GM12878 (cell line): ENCODE results near the gene KCND3. TPM values are rescaled to one million over a fixed set of nuclear protein-coding genes. Genes with fewer than 3 reads are reported as not detected.

ENCODE experiments used
- ATAC-seq: fragments of 200-7000 bp; cut with Tn5 transposase; 3 replicates; pipeline ENCODE4 v1.9.1; 2020; ENCODE audit warnings: mild to moderate bottlenecking, moderate library complexity
- BruUV-seq: library from RNA; stranded (reverse); fragments of 400-500 nt; replicated peaks from 2 replicates; lab custom pipeline; 2021; lab: Mats Ljungman, UMichigan
- CTCF ChIA-PET: fragments of 300-600 bp; sonication (Branson Sonifier 250); formaldehyde crosslinking; extraction: SDS; loops from one replicate; lab custom pipeline; 2021; ENCODE audit warnings: inconsistent platforms; lab: Yijun Ruan, JAX
- POLR2A ChIA-PET: fragments of 350-600 bp; formaldehyde crosslinking; extraction: SDS; loops from one replicate; lab custom pipeline; 2021; ENCODE audit warnings: inconsistent platforms; lab: Charles Lee
- RAD21 ChIA-PET: fragments of 300-600 bp; sonication (Branson Sonifier 250); formaldehyde crosslinking; loops from one replicate; lab custom pipeline; 2023; ENCODE audit warnings: antibody characterized with exemption; ENCODE audit not compliant: unreplicated experiment; lab: Charles Lee
- SMC1A ChIA-PET: fragments of 300-600 bp; sonication (Branson Sonifier 250); formaldehyde crosslinking; loops from one replicate; lab custom pipeline; 2023; ENCODE audit not compliant: unreplicated experiment, uncharacterized antibody; lab: Charles Lee
- DNase-seq: peaks from one replicate; pipeline ENCODE4 v3.0.0-alpha.2; 2011; ENCODE audit warnings: low read depth, low spot score
- FAIRE-seq: peaks from 3 replicates; lab custom pipeline; 2011; peaks lifted over from hg19 to GRCh38; lab: Jason Lieb, UNC
- H2AFZ ChIP-seq: 2 replicates; pipeline ENCODE4 v1.6.0; 2011; ENCODE audit warnings: low read depth, low read length, control low read depth; ENCODE audit not compliant: control insufficient read depth
- H3K27ac ChIP-seq: 2 replicates; pipeline ENCODE4 v1.5.1; 2011; ENCODE audit warnings: control low read depth; ENCODE audit not compliant: control insufficient read depth, insufficient read depth
- H3K27me3 ChIP-seq, 2 experiments: replicated peaks in 1 of 2; 2 replicates each; pipeline versions ENCODE4 v1.6.0 to v1.6.1; 2011; ENCODE audit warnings: low read length in 1 of 2; ENCODE audit not compliant: control insufficient read depth in 2 of 2, insufficient read depth in 2 of 2
- H3K36me3 ChIP-seq, 2 experiments: 2 replicates each; pipeline ENCODE4 v1.5.1; 2011; ENCODE audit warnings: low read length in 1 of 2; ENCODE audit not compliant: control insufficient read depth in 2 of 2, insufficient read depth in 2 of 2
- H3K4me1 ChIP-seq: 2 replicates; pipeline ENCODE4 v1.6.1; 2011; ENCODE audit warnings: mild to moderate bottlenecking, low read length, moderate library complexity, mixed read lengths; ENCODE audit not compliant: control insufficient read depth, insufficient read depth
- H3K4me2 ChIP-seq: 2 replicates; pipeline ENCODE4 v1.6.0; 2011; ENCODE audit warnings: control low read depth; ENCODE audit not compliant: control insufficient read depth, insufficient read depth
- H3K4me3 ChIP-seq: fragments of 200-600 bp; sonication (generic); 2 replicates; pipeline ENCODE4 v1.5.1; 2016
- H3K79me2 ChIP-seq: 2 replicates; pipeline ENCODE4 v1.6.0; 2011; ENCODE audit warnings: low read length; ENCODE audit not compliant: control insufficient read depth, insufficient read depth
- H3K9ac ChIP-seq: 2 replicates; pipeline ENCODE4 v1.8.0; 2011; ENCODE audit warnings: low read length, control low read depth, mixed read lengths; ENCODE audit not compliant: control insufficient read depth, insufficient read depth
- H3K9me3 ChIP-seq: replicated peaks from 3 replicates; pipeline ENCODE4 v1.5.1; 2011; ENCODE audit warnings: mild to moderate bottlenecking, low read length; ENCODE audit not compliant: control insufficient read depth, insufficient read depth
- H4K20me1 ChIP-seq: 2 replicates; pipeline ENCODE4 v1.6.0; 2011; ENCODE audit not compliant: control insufficient read depth, insufficient read depth
- BACH1 ChIP-seq: fragments of 450-650 bp; IDR thresholded peaks from 2 replicates; pipeline ENCODE4 v1.6.1; 2017; ENCODE audit warnings: mild to moderate bottlenecking, borderline replicate concordance
- CHD1 ChIP-seq: IDR thresholded peaks from 2 replicates; pipeline ENCODE4 v1.6.1; 2012; ENCODE audit warnings: low read depth, low read length, improper control_type of control experiment
- FOXK2 ChIP-seq: fragments of 450-650 bp; IDR thresholded peaks from 2 replicates; pipeline ENCODE4 v1.6.1; 2017; ENCODE audit warnings: mild to moderate bottlenecking, moderate library complexity
- NR2C2 ChIP-seq: IDR thresholded peaks from 2 replicates; pipeline ENCODE4 v1.6.1; 2011; ENCODE audit warnings: borderline replicate concordance, low read depth; ENCODE audit not compliant: control insufficient read depth, insufficient read length
- RAD51 ChIP-seq: fragments of 450-650 bp; IDR thresholded peaks from 2 replicates; pipeline ENCODE4 v1.6.1; 2016; ENCODE audit warnings: moderate library complexity, mild to moderate bottlenecking, inconsistent platforms
- STAT3 ChIP-seq: IDR thresholded peaks from 2 replicates; pipeline ENCODE4 v1.6.1; 2011; ENCODE audit warnings: low read depth, low read length, improper control_type of control experiment
- TCF3 ChIP-seq: IDR thresholded peaks from 2 replicates; pipeline ENCODE4 v1.6.1; 2012; ENCODE audit warnings: low read depth, mild to moderate bottlenecking, low read length, borderline replicate concordance; ENCODE audit not compliant: insufficient read depth
- TCF7 ChIP-seq: IDR thresholded peaks from 2 replicates; pipeline ENCODE4 v1.6.1; 2014; ENCODE audit warnings: antibody characterized with exemption, borderline replicate concordance
- ZNF687 ChIP-seq: fragments of 450-650 bp; IDR thresholded peaks from 2 replicates; pipeline ENCODE4 v1.6.1; 2017; ENCODE audit warnings: mild to moderate bottlenecking, moderate library complexity
- WGBS: methylation state at CpG from one replicate; pipeline ENCODE4 v1.1.6; 2016; ENCODE audit warnings: low lambda C conversion rate; ENCODE audit not compliant: insufficient replicate concordance, insufficient coverage; ENCODE audit errors: missing lambda C conversion rate; 5-methylcytosine and 5-hydroxymethylcytosine counted together
- in situ Hi-C: fragments of 300-500 bp; cut with MboI; formaldehyde crosslinking; loops from 9 replicates; pipeline ENCODE4 v1.14.3; 2018; ENCODE audit warnings: mixed read lengths
- intact Hi-C: fragments of 100-400 bp; cut with micrococcal nuclease; formaldehyde crosslinking; loops from one replicate; pipeline ENCODE4 v1.14.2; 2022; ENCODE audit not compliant: unreplicated experiment
- polyA plus RNA-seq, 11 experiments: library from polyadenylated mRNA; depleted of rRNA in 4 of 11; unstranded in 6 of 11; stranded (reverse) in 5 of 11; fragments of >200 nt; fragmentation: Nextera tagmentation in 4 of 11; fragmentation: Illumina TruSeq in 1 of 11; extraction: Ambion mirVana in 4 of 11; extraction: Trizol in 1 of 11; gene quantifications; 1 replicate in 1 of 11; 2 replicates in 10 of 11; pipeline versions ENCODE4 v1.2.1 to v1.2.3, GENCODE V29; 2011 to 2016; ENCODE audit warnings: inconsistent platforms in 2 of 11, missing spikeins in 2 of 11, low read depth in 1 of 11
- total RNA-seq, 4 experiments: library from RNA; depleted of rRNA in 3 of 4; stranded (reverse); fragments of >200 nt in 3 of 4; fragmentation: Illumina TruSeq in 1 of 4; extraction: Trizol in 1 of 4; gene quantifications; 2 replicates each; pipeline versions ENCODE4 v1.2.1 to v1.2.3, GENCODE V29; 2013 to 2021
- TF ChIP-seq, protein P1 (sequence below): fragments of 450-650 bp; IDR thresholded peaks from 2 replicates; pipeline ENCODE4 v1.6.1; 2016; ENCODE audit warnings: mild to moderate bottlenecking, moderate library complexity, borderline replicate concordance
- TF ChIP-seq, protein P2 (sequence below): fragments of 450-650 bp; formaldehyde crosslinking; IDR thresholded peaks from 2 replicates; pipeline ENCODE4 v1.4.0; 2022; ENCODE audit warnings: mild to moderate bottlenecking, moderate library complexity
- TF ChIP-seq, protein P3 (sequence below): fragments of 450-650 bp; IDR thresholded peaks from 2 replicates; pipeline ENCODE4 v1.6.1; 2016; ENCODE audit warnings: mild to moderate bottlenecking

The KCND3 gene
- total and polyA plus RNA-seq, 10 of the 15 experiments (the other 5 are each of a cell fraction or from before 2014, with no cell fraction given) = 0.02 TPM; not detected in 9

DNA sequence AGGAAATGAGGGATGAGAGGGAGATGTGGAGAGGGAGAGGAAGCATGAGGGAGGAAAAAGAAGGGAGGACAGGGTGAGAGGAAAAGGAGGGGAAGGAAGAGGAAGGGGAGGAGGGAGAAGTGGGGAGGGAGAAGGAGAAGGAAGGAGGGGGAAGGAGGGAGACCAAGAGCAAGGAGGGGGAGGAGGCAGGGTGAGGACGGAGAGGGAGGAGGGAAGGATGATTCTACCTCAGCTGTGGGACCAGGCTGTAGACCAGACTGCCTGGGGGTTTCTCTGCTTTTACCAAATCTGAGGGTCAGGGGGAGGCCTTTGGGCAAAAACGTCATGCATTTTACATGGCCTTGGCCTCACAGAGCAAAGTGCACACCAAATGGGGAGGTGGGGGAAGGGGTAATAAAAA lies 94.5 kb downstream of the KCND3 start:
- H2AFZ ChIP-seq = no peak overlapping the region
- TF ChIP-seq ZNF687 (no peak), TCF3 (no peak), TCF7 (no peak), CHD1 (no peak), STAT3 (no peak), BACH1 (no peak), NR2C2 (no peak), RAD51 (no peak), FOXK2 (no peak)
- TF ChIP-seq, protein P1, sequence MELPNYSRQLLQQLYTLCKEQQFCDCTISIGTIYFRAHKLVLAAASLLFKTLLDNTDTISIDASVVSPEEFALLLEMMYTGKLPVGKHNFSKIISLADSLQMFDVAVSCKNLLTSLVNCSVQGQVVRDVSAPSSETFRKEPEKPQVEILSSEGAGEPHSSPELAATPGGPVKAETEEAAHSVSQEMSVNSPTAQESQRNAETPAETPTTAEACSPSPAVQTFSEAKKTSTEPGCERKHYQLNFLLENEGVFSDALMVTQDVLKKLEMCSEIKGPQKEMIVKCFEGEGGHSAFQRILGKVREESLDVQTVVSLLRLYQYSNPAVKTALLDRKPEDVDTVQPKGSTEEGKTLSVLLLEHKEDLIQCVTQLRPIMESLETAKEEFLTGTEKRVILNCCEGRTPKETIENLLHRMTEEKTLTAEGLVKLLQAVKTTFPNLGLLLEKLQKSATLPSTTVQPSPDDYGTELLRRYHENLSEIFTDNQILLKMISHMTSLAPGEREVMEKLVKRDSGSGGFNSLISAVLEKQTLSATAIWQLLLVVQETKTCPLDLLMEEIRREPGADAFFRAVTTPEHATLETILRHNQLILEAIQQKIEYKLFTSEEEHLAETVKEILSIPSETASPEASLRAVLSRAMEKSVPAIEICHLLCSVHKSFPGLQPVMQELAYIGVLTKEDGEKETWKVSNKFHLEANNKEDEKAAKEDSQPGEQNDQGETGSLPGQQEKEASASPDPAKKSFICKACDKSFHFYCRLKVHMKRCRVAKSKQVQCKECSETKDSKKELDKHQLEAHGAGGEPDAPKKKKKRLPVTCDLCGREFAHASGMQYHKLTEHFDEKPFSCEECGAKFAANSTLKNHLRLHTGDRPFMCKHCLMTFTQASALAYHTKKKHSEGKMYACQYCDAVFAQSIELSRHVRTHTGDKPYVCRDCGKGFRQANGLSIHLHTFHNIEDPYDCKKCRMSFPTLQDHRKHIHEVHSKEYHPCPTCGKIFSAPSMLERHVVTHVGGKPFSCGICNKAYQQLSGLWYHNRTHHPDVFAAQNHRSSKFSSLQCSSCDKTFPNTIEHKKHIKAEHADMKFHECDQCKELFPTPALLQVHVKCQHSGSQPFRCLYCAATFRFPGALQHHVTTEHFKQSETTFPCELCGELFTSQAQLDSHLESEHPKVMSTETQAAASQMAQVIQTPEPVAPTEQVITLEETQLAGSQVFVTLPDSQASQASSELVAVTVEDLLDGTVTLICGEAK = no peak
- TF ChIP-seq, protein P2, sequence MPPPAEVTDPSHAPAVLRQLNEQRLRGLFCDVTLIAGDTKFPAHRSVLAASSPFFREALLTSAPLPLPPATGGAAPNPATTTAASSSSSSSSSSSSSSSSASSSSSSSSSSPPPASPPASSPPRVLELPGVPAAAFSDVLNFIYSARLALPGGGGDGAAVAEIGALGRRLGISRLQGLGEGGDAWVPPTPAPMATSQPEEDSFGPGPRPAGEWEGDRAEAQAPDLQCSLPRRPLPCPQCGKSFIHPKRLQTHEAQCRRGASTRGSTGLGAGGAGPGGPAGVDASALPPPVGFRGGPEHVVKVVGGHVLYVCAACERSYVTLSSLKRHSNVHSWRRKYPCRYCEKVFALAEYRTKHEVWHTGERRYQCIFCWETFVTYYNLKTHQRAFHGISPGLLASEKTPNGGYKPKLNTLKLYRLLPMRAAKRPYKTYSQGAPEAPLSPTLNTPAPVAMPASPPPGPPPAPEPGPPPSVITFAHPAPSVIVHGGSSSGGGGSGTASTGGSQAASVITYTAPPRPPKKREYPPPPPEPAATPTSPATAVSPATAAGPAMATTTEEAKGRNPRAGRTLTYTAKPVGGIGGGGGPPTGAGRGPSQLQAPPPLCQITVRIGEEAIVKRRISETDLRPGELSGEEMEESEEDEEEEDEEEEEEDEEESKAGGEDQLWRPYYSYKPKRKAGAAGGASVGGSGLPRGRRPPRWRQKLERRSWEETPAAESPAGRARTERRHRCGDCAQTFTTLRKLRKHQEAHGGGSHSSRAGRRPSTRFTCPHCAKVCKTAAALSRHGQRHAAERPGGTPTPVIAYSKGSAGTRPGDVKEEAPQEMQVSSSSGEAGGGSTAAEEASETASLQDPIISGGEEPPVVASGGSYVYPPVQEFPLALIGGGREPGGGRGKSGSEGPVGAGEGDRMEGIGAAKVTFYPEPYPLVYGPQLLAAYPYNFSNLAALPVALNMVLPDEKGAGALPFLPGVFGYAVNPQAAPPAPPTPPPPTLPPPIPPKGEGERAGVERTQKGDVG (CRISPR knock-in tag) = no peak
- TF ChIP-seq, protein P3, sequence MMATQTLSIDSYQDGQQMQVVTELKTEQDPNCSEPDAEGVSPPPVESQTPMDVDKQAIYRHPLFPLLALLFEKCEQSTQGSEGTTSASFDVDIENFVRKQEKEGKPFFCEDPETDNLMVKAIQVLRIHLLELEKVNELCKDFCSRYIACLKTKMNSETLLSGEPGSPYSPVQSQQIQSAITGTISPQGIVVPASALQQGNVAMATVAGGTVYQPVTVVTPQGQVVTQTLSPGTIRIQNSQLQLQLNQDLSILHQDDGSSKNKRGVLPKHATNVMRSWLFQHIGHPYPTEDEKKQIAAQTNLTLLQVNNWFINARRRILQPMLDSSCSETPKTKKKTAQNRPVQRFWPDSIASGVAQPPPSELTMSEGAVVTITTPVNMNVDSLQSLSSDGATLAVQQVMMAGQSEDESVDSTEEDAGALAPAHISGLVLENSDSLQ = no peak

More for the DNA sequence above, 94.5 kb downstream of the KCND3 start:
- Histone ChIP-seq H3K9ac (no peak overlapping the region), H3K4me1 (no peaks in the 10 kb centered on the region), H3K79me2 (no peaks in the 10 kb centered on the region), H3K9me3 (no peaks in the 10 kb centered on the region), H3K4me3 (no peak overlapping the region), H4K20me1 (no peaks in the 10 kb centered on the region), H3K27ac (no peak overlapping the region), H3K4me2 (no peak overlapping the region), H3K36me3 (no peaks in the 10 kb centered on the region), H3K27me3 (peaks cover 0 to 2% of the 10 kb centered on the region in 2 experiments)
- intact Hi-C loops (no loop called here), in situ Hi-C loops (no loop called here)
- ChIA-PET SMC1A (no interaction called here), RAD21 (no interaction called here), CTCF (no interaction called here), POLR2A (no interaction called here)
- 32% methylated on average over 2 of the region's 2 CpGs for WGBS
- FAIRE-seq = no peak
- no TSS peak for BruUV-seq
- no peak for ATAC-seq
- no peak for DNase-seq
